ENCODE measurements around the gene CYP4B1.

DNA sequence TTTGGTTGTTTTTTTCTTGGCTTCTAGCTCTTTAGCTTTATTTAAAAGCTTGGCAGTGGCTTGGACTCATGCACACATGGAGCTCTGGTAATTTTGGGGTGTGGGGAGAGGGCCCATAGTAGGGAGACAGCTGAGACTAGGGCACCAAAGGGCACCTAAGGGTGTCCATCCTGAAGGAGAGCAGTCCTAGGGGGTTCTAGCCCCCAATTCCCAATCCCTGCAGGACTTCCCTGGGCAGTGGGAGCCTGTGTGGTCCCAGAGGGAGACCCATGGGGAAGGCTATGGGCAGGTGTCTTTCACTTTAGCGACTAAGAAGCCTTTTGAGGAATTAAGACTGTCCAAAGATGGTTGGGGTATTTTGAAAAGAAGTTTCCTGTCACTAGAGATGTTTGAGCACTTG is 6.9 kb downstream of the CYP4B1 start:
- TF ChIP-seq POLR2AphosphoS5 (IDR thresholded peaks at IDR 0.05) = no peak
- TF ChIP-seq CTCF (IDR thresholded peaks at IDR 0.05) = no peak
- TF ChIP-seq POLR2A (IDR thresholded peaks at IDR 0.05) = no peak
